Naive thymus-derived CD8-positive, alpha-beta T cell (primary cell): ENCODE measurements around the gene ZSWIM6. TPM values are rescaled to one million over a fixed set of nuclear protein-coding genes. Genes with fewer than 3 reads are reported as not detected.
"Not testable (repeated sequence)": the region's sequence is repeated elsewhere in the genome, so short reads cannot be mapped to it uniquely, and the experiment has no call there.

Source experiments
- ATAC-seq, 2 donors: fragments of 150-1000 bp; cut with Tn5 transposase in 1 of 2; sonication (Bioruptor Pico), chemical (Tn5 transposase) in 1 of 2; 1 replicate in 1 of 2; 2 replicates in 1 of 2; pipeline ENCODE4 v1.10.0; 2021; ENCODE audit warnings: mild to moderate bottlenecking in 2 of 2, moderate library complexity in 2 of 2
- POLR2A ChIA-PET: fragments of 350-600 bp; sonication (Branson Sonifier 250); formaldehyde crosslinking; loops from one replicate; lab custom pipeline; 2021; ENCODE audit warnings: antibody characterized with exemption; lab: Charles Lee
- DNase-seq, 10 donors: peaks; one replicate each; pipeline versions ENCODE4 v3.0.0 to v3.0.0-alpha.2; 2020 to 2022
- H3K27ac Mint-ChIP-seq, 10 donors: one replicate each; pipeline ENCODE4 v1.8.0; 2020 to 2022; ENCODE audit warnings: mild to moderate bottlenecking in 10 of 10, mixed read lengths in 10 of 10, moderate library complexity in 4 of 10, inconsistent platforms in 1 of 10
- H3K27me3 Mint-ChIP-seq, 5 donors: one replicate each; pipeline ENCODE4 v1.8.0; 2021 to 2022; ENCODE audit warnings: mixed read lengths in 5 of 5
- H3K36me3 Mint-ChIP-seq, 3 donors: one replicate each; pipeline ENCODE4 v1.8.0; 2020 to 2022; ENCODE audit warnings: mixed read lengths in 3 of 3, mild to moderate bottlenecking in 2 of 3, inconsistent platforms in 1 of 3
- H3K4me1 Mint-ChIP-seq, 4 donors: one replicate each; pipeline ENCODE4 v1.8.0; 2021 to 2022; ENCODE audit warnings: mixed read lengths in 4 of 4
- H3K4me3 Mint-ChIP-seq, 10 donors: one replicate each; pipeline ENCODE4 v1.8.0; 2020 to 2022; ENCODE audit warnings: mild to moderate bottlenecking in 10 of 10, mixed read lengths in 10 of 10, moderate library complexity in 6 of 10, inconsistent platforms in 1 of 10
- H3K9me3 Mint-ChIP-seq, 9 donors: one replicate each; pipeline ENCODE4 v1.8.0; 2020 to 2022; ENCODE audit warnings: mixed read lengths in 9 of 9, mild to moderate bottlenecking in 3 of 9, inconsistent platforms in 1 of 9, moderate library complexity in 1 of 9
- polyA plus RNA-seq, 3 donors: library from polyadenylated mRNA; unstranded; fragments of 300-500 nt; fragmentation: Illumina TruSeq; gene quantifications; one replicate each; pipeline ENCODE4 v1.2.3, GENCODE V29; 2021
- total RNA-seq, 8 experiments: library from RNA in 2 of 8; stranded (reverse) in 2 of 8; gene quantifications; one replicate each; pipeline ENCODE4 v1.2.3 and lab custom pipeline; 2021 to 2026

The ZSWIM6 gene
- total and polyA plus RNA-seq, 5 experiments from 2014 or later, result 0.14 to 11.9 (median 0.59) TPM

DNA sequence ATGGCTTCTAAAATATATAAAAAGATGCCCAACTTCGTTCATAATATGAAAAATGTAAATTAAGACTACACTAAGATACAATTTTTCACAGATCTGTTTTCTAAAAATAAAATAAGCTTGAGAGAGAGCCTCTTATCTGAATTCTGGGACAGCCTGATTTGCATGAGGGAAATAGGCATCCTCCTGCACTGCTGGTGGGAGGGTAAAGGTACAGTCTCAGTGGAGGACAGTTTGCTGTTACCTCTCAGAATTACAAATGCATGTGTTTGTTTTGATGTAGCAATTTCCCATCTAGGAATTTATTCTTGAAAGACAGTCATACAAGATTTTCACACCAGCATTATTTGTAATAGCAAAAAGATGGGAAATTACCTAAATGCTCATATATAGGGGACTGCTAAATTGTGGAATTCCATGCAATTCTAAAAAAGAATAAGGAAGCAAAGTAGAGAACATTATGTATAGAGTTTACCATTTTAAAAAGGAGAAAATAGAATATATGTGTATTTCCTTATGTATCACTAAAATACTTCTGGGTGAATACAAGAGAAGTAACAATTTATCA, 75.7 kb downstream of the ZSWIM6 start:
- no peaks in the 10 kb centered on the region for H3K36me3 Mint-ChIP-seq
- peaks cover 0 to 2% (median 0%) of the 10 kb centered on the region in 9 donors for H3K9me3 Mint-ChIP-seq
- peaks cover 0 to 2% (median 0%) of the 10 kb centered on the region in 5 donors for H3K27me3 Mint-ChIP-seq
- DNase-seq (no peak), ATAC-seq (no peak)
- H3K4me3 Mint-ChIP-seq, result peak overlapping the region; percentile 1 to 90 (median 80)
- POLR2A ChIA-PET, result interaction anchor here (2.3 kb wide), 1 partner anchor 76 kb away, joined by 22 read pairs; the partner anchor contains the start of gene ZSWIM6
- peaks cover 10 to 50% (median 30%) of the 10 kb centered on the region in 4 donors for H3K4me1 Mint-ChIP-seq
- peak overlapping the region in 9 of 10 donors; percentile 47 to 94 (median 93) for H3K27ac Mint-ChIP-seq

DNA sequence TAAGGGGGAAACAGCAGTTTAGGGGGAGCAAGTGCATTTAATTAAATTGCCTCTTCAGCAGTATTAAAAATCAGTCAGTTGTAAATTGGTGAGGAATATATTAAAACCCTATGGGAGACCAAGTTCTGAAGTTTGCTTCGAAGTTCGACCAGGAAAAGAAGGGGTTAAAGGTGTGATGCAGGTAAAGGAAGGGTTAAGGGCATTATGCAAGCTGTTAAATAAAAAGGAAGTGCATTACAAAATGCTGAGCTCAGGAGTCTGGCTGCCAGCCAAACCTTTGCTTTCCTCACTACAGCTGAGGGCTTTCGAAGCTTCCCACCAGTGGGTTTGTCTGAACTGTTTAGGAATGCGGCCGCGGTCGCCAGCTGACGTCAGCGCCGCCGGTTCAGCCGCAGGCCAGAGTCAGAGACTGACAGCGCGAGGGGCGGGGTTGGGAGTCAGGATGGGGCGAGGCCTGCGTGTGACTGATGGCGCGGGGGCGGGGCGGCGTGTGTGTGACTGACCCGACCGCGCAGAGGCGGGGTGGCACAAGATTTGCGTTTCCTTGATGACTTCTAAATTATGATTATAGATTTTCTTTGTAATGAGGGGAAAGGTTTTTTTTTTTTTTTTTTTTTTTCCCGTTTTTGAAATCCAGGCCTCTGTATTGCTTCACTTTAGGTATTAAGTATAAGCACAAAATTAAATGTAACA, 76.6 kb downstream of the ZSWIM6 start:
- Mint-ChIP-seq H3K9me3 (peaks cover 0 to 2% (median 0%) of the 10 kb centered on the region in 9 donors), H3K27me3 (peaks cover 0 to 2% (median 0%) of the 10 kb centered on the region in 5 donors), H3K4me3 (peak overlapping the region; percentile 78 to 94 (median 84)), H3K4me1 (peaks cover 8 to 45% (median 32%) of the 10 kb centered on the region in 4 donors), H3K27ac (peak overlapping the region; percentile 77 to 97 (median 93)), H3K36me3 (no peaks in the 10 kb centered on the region)
- ATAC-seq, result peak; percentile 94 to 97
- DNase-seq, result peak; percentile 92 to 99 (median 98)
- POLR2A ChIA-PET, result interaction anchor here (0.6 to 2.3 kb wide), 4 partner anchors 72 to 250 kb away, joined by 3 to 22 read pairs (median 3); partner anchors contain the start of gene ZSWIM6

DNA sequence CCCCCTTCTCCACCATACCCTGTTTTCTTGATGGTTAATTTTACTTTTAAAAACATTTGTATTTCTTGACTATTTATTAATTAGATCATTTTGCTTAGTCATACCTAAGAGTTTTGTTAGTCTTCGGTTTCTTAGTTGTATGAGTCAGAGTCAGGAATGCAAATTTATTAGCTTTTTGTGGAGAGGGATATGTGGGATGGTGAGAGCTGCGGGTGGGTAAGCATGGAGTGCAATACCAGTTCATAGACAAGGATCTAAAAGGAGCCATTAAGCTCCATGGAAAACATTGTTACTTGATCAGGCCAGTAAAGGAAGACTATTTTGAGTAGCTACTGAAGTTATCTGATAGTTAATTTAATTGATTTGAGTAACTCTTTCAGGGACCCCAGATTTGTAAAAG, 77.5 kb downstream of the ZSWIM6 start:
- H3K4me1 Mint-ChIP-seq, result peaks cover 15 to 48% (median 38%) of the 10 kb centered on the region in 4 donors
- ATAC-seq (no peak), DNase-seq (no peak)
- POLR2A ChIA-PET, result interaction anchor here (2.3 kb wide), 1 partner anchor 78 kb away, joined by 22 read pairs; the partner anchor contains the start of gene ZSWIM6
- no peaks in the 10 kb centered on the region for H3K36me3 Mint-ChIP-seq
- H3K27me3 Mint-ChIP-seq, result peaks cover 0 to 2% (median 0%) of the 10 kb centered on the region in 5 donors
- peaks cover 0 to 2% (median 0%) of the 10 kb centered on the region in 9 donors for H3K9me3 Mint-ChIP-seq
- H3K4me3 Mint-ChIP-seq, result peak overlapping the region in 5 of 10 donors; percentile 2 to 90 (median 78)
- H3K27ac Mint-ChIP-seq, result peak overlapping the region in 8 of 10 donors; percentile 2 to 84 (median 51)

DNA sequence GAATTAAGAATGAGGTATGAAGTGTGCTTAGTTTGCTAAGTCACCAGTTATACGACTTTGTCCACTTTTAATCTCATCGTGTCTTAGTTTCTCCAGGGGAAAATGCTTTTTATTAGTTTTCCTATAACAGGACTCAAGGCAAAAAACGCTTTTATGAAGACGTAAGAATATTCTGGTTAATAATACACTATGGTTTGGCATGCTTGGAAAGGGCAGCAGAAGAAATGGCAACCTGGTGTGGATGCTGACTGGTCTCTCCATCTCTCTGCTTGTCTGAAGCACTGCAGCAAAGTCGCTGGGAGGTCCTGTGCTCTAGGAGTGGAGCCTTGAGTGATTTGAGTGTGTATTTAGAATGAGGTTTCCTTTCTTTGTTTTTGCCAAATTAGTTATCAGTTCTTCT, 78.8 kb downstream of the ZSWIM6 start:
- ATAC-seq, result no peak
- H3K9me3 Mint-ChIP-seq, result peaks cover 0 to 2% (median 0%) of the 10 kb centered on the region in 9 donors
- H3K27ac Mint-ChIP-seq, result peak overlapping the region in 1 of 10 donors; percentile 3
- POLR2A ChIA-PET, result no interaction called here
- H3K4me3 Mint-ChIP-seq, result no peak overlapping the region
- H3K4me1 Mint-ChIP-seq, result peaks cover 21 to 48% (median 40%) of the 10 kb centered on the region in 4 donors
- peaks cover 0 to 2% (median 0%) of the 10 kb centered on the region in 5 donors for H3K27me3 Mint-ChIP-seq
- no peak for DNase-seq
- no peaks in the 10 kb centered on the region for H3K36me3 Mint-ChIP-seq

DNA sequence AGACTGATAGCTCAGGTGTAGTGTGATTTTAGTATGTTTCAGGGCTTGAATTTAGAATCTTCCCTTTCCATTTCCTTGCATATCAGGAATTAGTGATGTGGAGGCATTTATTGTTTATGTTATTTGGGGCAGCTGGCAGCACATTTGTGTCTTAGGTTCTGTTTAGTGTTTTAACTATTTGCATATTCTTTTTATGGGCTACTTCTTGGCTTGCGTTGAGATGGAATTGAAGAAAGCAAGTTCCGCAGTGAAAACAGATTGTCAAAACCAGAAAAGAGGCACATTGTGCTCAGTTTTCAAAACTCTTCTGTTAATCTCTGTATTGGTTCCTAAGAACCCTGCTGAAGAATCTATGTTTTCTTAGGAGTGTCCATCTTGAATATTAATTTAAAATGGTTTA, 80.3 kb downstream of the ZSWIM6 start:
- Mint-ChIP-seq H3K27ac (no peak overlapping the region), H3K9me3 (peaks cover 0 to 2% (median 0%) of the 10 kb centered on the region in 9 donors), H3K4me3 (no peak overlapping the region), H3K4me1 (peaks cover 27 to 61% (median 50%) of the 10 kb centered on the region in 4 donors), H3K27me3 (peaks cover 0 to 2% (median 0%) of the 10 kb centered on the region in 5 donors), H3K36me3 (no peaks in the 10 kb centered on the region)
- POLR2A ChIA-PET, result no interaction called here
- ATAC-seq (no peak), DNase-seq (no peak)

DNA sequence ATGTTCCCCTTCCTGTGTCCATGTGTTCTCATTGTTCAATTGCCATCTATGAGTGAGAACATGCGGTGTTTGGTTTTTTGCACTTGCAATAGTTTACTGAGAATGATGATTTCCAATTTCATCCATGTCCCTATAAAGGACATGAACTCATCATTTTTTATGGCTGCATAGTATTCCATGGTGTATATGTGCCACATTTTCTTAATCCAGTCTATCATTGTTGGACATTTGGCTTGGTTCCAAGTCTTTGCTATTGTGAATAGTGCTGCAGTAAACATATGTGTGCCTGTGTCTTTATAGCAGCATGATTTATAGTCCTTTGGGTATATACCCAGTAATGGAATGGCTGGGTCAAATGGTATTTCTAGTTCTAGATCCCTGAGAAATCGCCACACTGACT, 81.1 kb downstream of the ZSWIM6 start:
- H3K27me3 Mint-ChIP-seq, POLR2A ChIA-PET, H3K36me3 Mint-ChIP-seq, H3K4me3 Mint-ChIP-seq, ATAC-seq, H3K9me3 Mint-ChIP-seq, DNase-seq: not testable (repeated sequence)
- H3K27ac Mint-ChIP-seq, result peak overlapping the region in 1 of 10 donors; percentile 43
- H3K4me1 Mint-ChIP-seq, result peaks cover 27 to 59% (median 45%) of the 10 kb centered on the region in 4 donors

DNA sequence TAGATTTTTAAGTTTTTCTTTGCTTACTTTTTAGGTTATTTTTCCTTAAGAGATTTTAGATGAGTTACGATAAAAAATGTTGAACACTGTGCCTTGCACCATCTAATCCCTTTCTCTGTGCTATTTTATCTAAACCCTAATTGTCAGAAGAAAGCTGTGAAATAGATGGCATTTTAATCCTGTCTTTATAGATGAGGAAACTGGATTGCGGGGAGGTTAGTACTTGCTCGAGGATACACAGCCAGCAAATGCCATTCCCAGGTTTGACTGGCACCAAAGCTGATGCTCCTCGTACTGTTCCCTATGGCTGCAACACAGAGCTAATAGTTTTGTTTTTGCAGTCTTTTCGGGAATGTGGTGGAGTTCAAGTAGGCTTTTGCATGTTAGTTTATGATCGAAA, 82.7 kb downstream of the ZSWIM6 start:
- Mint-ChIP-seq H3K36me3 (no peaks in the 10 kb centered on the region), H3K27me3 (no peaks in the 10 kb centered on the region), H3K9me3 (no peaks in the 10 kb centered on the region), H3K27ac (no peak overlapping the region), H3K4me3 (no peak overlapping the region), H3K4me1 (peaks cover 20 to 55% (median 32%) of the 10 kb centered on the region in 4 donors)
- POLR2A ChIA-PET, result interaction anchor here (0.9 kb wide), 1 partner anchor 83 kb away, joined by 3 read pairs; the partner anchor contains the start of gene ZSWIM6
- DNase-seq (no peak), ATAC-seq (no peak)

DNA sequence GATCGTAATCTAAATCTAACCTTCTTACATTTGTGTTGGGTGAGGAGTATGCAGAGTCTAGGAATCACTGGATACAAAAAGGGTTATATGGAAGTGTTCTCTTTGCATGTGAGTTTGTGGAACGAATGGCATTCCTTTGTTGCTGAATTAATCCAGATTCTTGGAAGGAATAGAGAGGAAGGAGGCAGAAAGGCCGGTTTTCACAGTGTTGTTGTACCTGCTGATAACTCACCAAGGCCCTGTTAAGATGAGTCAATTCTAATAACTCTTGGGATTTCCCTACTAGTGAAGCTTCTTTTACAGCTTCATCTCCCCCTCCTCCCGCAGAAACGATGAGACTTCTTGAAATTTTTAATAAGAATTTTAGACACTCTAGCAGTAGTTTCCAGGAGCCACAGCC, 84.0 kb downstream of the ZSWIM6 start:
- ATAC-seq (no peak), DNase-seq (no peak)
- no peaks in the 10 kb centered on the region for H3K27me3 Mint-ChIP-seq
- H3K27ac Mint-ChIP-seq, result no peak overlapping the region
- POLR2A ChIA-PET, result no interaction called here
- peaks cover 23 to 52% (median 32%) of the 10 kb centered on the region in 4 donors for H3K4me1 Mint-ChIP-seq
- peaks cover 0 to under 1% (median 0%) of the 10 kb centered on the region in 9 donors for H3K9me3 Mint-ChIP-seq
- no peaks in the 10 kb centered on the region for H3K36me3 Mint-ChIP-seq
- no peak overlapping the region for H3K4me3 Mint-ChIP-seq

DNA sequence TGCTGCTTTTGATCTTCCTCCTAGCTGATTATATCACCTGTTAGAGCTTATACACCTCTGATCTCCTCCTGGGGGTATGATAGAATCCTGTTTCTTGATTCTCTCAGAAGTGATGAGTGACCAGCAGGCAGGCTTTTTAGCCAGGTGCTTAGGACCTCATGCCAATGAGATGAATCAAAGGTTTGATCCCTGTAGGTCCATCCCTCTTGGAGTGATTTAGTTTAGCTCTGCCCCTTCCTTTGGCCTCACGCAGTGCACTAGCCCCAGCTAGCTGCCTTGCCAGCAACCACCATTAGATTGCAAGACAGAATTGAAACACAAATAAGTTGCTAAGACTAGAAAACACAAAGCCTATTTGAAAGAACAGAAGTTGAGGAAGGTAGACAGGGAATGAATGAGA, 84.4 kb downstream of the ZSWIM6 start:
- Mint-ChIP-seq H3K27me3 (no peaks in the 10 kb centered on the region), H3K4me1 (peaks cover 23 to 51% (median 34%) of the 10 kb centered on the region in 4 donors), H3K9me3 (peaks cover 0 to 4% (median 0%) of the 10 kb centered on the region in 9 donors), H3K27ac (no peak overlapping the region), H3K36me3 (peaks cover 0 to 4% (median 4%) of the 10 kb centered on the region in 3 donors), H3K4me3 (no peak overlapping the region)
- DNase-seq, result no peak
- ATAC-seq, result no peak
- POLR2A ChIA-PET, result no interaction called here

DNA sequence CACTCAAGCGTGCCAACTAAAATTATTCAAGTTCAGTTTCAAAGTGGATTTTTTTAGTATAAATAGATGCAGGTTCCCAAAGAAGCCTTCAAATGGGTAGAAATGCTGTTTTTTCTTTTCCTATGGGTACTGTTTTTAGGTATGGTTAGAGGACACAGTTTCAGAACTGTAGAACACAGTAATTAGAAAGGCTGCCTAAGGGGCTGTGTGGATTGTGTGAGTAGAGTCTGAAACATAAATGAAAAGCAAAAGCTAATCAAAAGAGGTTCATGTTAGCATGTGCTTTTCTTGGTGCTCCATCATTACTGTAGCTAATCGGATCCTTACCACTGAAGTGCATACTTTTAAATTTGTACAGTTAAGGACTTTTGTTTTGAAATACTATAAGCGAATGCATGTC, 85.3 kb downstream of the ZSWIM6 start:
- no peaks in the 10 kb centered on the region for H3K27me3 Mint-ChIP-seq
- no peak overlapping the region for H3K4me3 Mint-ChIP-seq
- peaks cover 0 to 10% (median 0%) of the 10 kb centered on the region in 9 donors for H3K9me3 Mint-ChIP-seq
- H3K27ac Mint-ChIP-seq, result no peak overlapping the region
- H3K36me3 Mint-ChIP-seq, result peaks cover 0 to 11% (median 6%) of the 10 kb centered on the region in 3 donors
- peaks cover 23 to 52% (median 35%) of the 10 kb centered on the region in 4 donors for H3K4me1 Mint-ChIP-seq
- no peak for ATAC-seq
- DNase-seq, result no peak
- POLR2A ChIA-PET, result no interaction called here

DNA sequence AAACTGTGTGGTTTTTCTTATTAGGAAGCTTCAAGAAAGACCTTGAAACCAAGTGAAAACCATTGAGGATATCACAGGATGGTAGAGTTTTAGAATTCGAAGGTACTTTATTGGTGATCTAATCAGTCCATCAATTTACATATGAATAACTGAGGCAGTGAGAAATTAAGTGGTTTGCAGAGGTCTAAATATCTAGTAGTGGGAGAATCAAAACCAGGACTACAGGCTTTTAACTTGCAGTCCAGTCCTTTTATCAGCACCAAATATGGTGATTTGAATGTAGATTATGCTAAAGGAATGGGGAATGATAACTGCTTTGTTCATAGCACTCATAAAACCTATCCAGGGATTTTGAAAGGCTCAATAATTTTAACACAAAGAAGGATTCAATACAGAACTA, 85.8 kb downstream of the ZSWIM6 start:
- H3K27ac Mint-ChIP-seq, result no peak overlapping the region
- POLR2A ChIA-PET, result no interaction called here
- peaks cover 23 to 57% (median 36%) of the 10 kb centered on the region in 4 donors for H3K4me1 Mint-ChIP-seq
- H3K9me3 Mint-ChIP-seq, result peaks cover 0 to 10% (median 0%) of the 10 kb centered on the region in 9 donors
- H3K36me3 Mint-ChIP-seq, result peaks cover 0 to 11% (median 6%) of the 10 kb centered on the region in 3 donors
- DNase-seq, result no peak
- ATAC-seq, result no peak
- H3K27me3 Mint-ChIP-seq, result no peaks in the 10 kb centered on the region
- H3K4me3 Mint-ChIP-seq, result no peak overlapping the region

DNA sequence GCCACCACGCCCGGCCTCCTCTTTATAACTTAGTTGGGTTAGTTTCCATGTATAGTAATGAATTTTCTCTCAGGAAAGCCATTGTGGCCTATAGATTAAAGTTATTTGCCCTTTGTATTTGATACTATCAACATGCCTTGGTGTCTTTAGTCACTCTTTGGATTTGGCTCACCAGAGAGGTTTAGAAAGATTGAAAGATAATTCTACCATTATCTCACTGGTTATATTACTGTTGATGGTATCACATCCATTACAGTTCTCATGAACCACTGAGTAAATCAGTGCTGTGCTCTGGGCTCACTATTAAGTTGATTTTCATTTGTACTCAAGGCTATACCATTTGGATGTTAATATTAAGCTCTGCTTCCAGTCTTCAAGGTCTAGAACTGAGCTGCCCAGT, 87.0 kb downstream of the ZSWIM6 start:
- Mint-ChIP-seq H3K36me3 (peaks cover 6 to 11% (median 6%) of the 10 kb centered on the region in 3 donors), H3K4me3 (no peak overlapping the region), H3K27me3 (no peaks in the 10 kb centered on the region), H3K9me3 (peaks cover 0 to 10% (median 0%) of the 10 kb centered on the region in 9 donors), H3K27ac (no peak overlapping the region), H3K4me1 (peaks cover 27 to 64% (median 42%) of the 10 kb centered on the region in 4 donors)
- ATAC-seq, result no peak
- DNase-seq, result no peak
- POLR2A ChIA-PET, result no interaction called here
